Measurements from ENCODE around the gene PHC3.

The PHC3 gene

GRCh38 chr3:170076715-170077238, 104.8 kb downstream of the PHC3 start:
- no peak for DNase-seq

GRCh38 chr3:170075441-170076091, 106.0 kb downstream of the PHC3 start:
- no peak for DNase-seq

DNA sequence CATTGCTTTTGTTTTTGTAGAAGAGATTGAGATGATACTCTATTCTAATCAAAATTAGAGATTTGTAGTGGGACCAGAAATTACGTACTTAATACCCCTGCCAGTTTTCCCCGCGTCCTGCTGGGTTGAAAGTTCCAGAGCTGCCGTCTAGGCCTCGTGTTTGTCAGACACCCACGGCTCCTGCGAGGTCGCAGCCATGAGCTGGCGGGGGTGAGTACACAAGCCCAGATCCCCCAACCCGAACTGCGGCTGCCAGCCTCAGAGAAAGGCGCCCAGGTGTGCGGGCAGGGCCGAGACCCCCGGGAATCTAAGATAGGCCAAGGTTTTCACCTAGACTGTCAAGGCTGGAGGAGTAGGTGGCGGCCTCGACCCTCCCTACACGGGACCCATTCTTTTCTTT, 117.4 kb downstream of the PHC3 start:
- no peak for DNase-seq

GRCh38 chr3:170063691-170064090, 117.8 kb downstream of the PHC3 start:
- DNase-seq = no peak

GRCh38 chr3:170062769-170063168, 118.8 kb downstream of the PHC3 start:
- no peak for DNase-seq

- no peak for DNase-seq
These were observed 119.5 kb downstream of the PHC3 start for GRCh38 chr3:170062068-170062467.

DNA sequence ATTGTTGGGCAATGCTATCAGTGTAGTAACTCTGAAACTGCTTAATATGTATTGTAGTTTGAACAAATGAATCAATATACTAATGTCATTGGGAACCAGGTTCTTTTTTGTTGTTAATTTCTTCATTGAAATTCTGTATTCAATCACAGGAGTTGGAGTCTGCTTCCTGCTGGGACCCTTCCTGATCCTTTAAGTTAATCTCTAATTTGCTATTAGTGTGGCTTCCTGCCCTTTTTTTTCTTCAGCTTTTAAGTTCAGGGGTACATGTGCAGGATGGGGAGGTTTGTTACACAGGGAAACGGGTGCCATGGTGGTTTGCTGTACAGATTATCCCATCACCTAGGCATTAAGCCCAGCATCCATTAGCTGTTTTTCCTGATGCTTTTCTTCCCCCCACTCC, 122.1 kb downstream of the PHC3 start:
- no peak for DNase-seq

DNA sequence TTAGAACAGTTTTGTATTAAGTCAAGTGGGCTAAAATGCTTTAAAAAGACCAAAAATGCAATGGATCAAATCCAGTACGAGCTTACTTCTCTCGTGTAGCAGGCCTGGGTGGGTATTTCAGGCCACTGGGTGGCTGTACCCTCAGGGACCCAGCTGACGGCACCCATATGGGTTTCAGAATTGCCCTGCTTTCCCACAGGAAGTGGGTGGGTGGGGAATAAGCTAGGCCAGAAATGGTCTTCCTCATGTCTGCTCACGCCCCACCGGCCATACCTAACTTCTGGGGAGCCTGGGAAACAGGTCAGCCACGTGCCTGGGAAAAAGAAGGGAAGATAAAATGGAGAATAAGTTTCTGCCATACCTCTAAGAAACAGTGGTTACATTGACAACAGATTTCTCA, 123.4 kb downstream of the PHC3 start:
- peak; percentile 47 for DNase-seq

- peak; percentile 77 for DNase-seq
These were observed 124.0 kb downstream of the PHC3 start for GRCh38 chr3:170057550-170057949.

DNA sequence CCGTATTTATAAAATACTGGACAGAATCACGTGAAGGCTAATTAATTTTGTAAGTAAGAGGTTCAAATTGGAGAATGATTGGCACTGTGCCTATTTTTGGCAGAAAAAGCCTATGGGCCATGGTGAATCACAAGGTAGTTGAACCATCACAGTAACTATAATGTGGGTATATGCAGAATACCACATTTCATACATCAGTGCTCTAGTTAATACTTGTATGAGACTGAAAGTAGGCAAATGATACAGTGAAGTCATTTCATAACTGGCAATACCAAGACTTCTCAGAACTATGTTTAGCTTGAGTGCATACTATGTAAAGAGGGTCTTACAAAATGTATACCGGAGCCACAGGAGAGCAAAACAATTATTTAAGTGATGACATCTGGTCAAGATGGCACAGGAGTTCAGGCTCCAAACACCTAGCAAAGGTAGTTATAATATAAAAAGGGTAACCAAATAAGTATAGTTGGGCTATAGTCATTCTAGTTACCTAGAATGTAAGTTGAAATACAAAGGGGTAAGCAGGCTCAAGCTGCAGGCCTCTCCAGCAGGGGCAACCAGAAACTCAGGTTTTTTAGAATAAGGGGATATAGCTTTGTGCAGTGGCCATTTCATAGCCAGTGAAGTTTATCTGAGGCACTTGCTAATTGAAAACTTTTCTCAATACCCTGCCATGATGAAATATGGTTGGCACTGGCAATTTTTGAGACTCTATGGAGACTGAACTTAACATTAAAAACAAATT, 124.7 kb downstream of the PHC3 start:
- peak; percentile 61 for DNase-seq

- DNase-seq = peak; percentile 33
These were observed 126.3 kb downstream of the PHC3 start for GRCh38 chr3:170055209-170055608.

GRCh38 chr3:170054204-170054603, 127.3 kb downstream of the PHC3 start:
- peak; percentile 71 for DNase-seq

GRCh38 chr3:170052398-170052797, 129.1 kb downstream of the PHC3 start:
- DNase-seq = no peak

DNA sequence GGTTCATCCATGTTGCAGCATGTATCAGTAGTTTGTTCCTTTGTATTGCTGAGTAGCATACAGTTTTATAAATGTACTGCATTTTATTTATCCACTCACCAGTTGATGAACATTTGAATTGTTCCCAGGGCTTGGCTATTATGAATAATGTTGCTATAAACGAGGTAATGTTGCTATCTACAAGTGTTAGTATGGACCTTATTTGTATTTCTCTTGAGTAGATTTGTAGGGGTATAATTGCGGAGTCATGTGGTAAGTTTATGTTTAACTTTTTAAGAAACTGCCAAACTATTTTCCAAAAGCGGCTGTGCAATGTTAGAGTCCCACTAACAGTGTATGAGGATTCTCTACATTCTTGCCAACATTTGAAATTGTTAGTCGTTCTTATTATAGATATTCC, 130.8 kb downstream of the PHC3 start:
- no peak for DNase-seq

- no peak for DNase-seq
These were observed 132.2 kb downstream of the PHC3 start for GRCh38 chr3:170049146-170050000.

GRCh38 chr3:170047133-170047404, 134.5 kb downstream of the PHC3 start:
- DNase-seq = no peak

DNA sequence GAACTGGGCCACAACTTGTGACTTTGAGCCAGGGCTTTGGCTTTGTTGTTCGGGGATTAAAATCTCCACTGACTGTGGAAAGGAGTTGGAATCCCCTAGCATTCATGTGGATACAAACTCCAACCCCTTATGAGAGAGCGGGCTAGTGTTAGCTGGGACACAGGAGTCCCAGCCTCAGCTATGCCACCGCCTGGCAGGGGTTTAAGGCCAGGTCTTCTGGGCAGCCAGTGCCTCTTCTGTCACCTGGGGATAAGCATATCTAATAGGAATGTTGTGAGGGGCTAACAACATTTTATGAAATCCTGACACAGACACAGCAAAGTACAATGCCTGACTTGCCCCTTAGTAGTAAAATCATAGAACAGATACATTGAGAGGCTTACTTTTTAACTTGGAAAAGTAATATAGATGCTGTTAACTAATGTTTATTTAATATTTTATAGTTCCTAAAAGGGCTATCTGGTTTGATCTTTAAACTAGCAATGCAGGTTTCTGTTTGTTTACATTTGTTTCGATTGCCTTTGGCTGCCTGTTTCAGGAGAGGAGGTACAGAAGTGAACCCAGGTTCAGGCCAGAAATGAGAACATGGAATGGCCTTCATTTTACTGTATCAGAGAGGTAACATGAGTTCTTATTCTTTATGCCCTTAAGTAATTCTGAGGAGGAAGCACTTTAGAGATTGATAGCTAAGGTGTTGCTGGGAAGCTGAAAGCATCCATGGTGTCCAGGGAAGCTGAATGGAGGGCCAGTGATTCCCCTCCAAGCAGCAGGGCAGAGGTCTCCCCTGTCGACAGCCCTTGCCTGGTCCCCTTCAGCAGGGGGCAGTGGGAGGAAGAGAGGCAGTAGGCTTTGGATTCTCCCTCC, 135.0 kb downstream of the PHC3 start:
- no peak for DNase-seq

DNA sequence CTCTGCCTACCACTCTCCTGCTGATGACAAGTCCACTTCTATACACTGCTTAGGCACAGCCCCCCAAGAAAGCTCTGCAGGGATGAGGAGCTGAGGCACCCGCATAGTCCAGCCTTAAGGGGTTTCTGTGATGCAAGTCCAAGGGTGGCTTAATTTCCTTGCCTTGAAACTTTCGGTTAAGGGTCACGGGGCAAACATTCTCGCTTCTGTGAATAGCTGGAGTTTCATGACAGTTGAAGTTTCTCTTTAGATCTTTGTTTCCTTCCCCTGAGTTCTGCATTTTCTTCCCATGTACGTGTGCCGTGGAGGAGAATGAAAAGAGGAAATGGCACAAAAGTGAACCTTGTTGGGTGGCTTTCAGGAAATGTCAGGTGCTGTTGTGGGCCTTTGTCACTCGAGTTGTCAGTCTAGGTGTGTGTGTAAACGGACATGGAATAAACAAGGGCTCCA, 136.7 kb downstream of the PHC3 start:
- DNase-seq = peak; percentile 95

DNA sequence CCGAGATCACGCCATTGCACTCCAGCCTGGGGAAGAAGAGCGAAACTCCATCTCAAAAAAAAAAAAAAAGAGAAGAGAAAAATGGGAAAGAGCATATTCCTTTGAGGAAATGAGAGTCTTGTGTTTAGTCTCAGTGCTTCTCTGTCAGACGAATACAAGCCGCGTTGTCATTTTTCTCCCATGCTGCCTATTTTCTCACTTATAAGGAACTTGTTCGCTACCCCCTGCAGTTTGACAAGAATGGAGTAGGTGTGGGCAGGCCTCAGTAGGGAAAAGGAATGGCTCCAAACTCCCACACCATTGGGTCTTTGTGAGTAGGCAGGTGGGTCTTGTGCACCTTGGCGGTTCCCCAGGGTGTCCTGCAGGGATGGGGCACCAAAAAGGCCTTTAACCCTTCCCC, 137.3 kb downstream of the PHC3 start:
- DNase-seq = peak; percentile 46

GRCh38 chr3:170043506-170043905, 138.0 kb downstream of the PHC3 start:
- DNase-seq = no peak

DNA sequence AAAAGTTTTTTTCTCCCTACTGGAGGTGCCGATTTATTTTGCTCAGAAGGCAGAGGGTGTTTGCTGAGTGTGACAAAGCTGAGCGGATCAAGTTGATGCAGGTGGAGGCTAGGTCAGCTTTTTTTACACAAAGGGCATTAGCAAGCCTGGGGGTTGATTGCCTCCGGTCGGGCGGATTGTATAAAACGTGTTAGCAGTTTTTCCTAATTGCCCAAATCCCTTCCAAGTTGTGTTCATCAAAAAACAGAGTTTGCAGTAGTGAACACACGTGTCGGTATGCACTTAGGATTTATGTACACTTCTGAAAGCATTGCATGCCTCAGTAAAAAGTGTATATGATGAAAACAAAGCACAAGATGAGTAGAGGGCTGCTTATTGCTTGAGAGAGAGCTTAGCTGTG, 141.1 kb downstream of the PHC3 start:
- DNase-seq = peak; percentile 95

GRCh38 chr3:170038434-170039110, 143.0 kb downstream of the PHC3 start:
- DNase-seq = peak; percentile 84
